ENCODE measurements around the gene NSMCE4A. TPM values are rescaled to one million over a fixed set of nuclear protein-coding genes. Genes with fewer than 3 reads are reported as not detected.
"Not testable (repeated sequence)": the region's sequence is repeated elsewhere in the genome, so short reads cannot be mapped to it uniquely, and the experiment has no call there.

The NSMCE4A gene
- total RNA-seq, 1 donor from 2014 or later, result 31.2 TPM

DNA sequence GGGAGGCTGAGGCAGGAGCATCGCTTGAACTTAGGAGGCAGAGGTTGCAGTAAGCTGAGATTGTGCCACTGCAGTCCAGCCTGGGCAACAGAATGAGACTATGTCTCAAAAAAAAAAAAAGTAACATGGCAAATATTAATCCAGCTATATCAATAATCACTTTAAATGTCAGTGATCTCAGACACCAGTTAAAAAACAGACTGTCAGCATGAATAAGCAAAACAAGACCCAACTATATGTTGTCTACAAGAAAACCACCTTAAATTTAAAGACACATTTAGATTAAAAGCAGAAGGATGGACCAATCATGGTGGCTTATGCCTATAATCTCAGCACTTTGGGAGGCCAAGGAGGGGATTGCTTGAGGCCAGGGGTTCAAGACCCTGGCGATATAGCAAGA lies 38.7 kb downstream of the NSMCE4A start:
- DNase-seq (ENCODE audit: low read depth in 2 of 2), result no peak

DNA sequence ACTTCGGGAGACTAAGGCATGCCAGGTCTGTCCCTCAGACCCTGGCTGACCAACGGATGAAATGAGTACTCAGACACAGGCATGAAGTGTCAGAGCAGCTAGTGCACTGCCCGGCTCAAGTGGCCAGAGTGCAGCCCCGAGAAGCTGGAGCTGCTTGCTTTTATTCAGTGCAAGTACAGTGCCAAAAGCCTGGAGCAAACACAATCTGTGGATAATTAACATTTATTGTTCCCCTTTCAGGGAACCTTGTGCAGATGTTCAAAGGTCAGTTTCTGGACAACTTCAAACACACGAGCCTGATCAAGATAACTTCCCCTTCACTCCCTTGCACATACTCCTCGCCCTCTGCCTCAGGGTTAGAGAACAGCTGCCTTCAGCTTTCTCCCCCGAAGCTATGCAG lies 39.3 kb downstream of the NSMCE4A start:
- DNase-seq (ENCODE audit: low read depth in 2 of 2), result no peak

DNA sequence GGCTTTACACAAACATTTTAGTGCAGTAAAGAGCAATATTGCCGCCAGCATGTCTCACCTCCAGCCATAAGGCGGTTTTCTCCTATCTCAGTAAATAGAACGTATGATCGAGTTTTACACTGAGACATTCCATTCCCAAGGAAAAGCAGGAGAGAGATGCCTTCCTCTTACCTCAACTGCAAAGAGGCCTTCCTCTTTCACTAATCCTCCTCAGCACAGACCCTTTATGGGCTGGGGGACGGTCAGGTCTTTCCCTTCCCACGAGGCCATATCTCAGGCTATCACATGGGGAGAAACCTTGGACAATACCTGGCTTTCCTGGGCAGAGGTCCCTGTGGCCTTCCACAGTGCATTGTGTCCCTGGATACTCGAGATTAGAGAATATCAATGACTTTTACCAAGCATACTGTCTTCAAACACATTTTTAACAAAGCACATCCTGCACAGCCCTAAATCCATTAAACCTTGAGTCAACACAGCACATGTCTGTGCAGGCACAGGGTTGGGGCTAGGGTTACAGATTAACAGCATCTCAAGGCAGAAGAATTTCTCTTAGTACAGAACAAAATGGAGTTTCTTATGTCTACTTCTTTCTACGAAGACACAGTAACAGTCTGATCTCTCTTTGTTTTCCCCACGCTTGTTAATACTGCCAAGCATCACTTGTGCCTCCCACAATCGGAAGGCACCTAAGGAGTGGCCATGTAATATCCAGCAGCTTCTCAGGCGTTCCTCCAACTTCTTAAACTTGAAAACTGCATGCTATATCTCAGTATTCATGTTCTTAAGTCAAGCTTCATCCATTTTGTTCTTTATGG lies 44.5 kb downstream of the NSMCE4A start:
- DNase-seq (ENCODE audit: low read depth in 2 of 2), result not testable (repeated sequence)

DNA sequence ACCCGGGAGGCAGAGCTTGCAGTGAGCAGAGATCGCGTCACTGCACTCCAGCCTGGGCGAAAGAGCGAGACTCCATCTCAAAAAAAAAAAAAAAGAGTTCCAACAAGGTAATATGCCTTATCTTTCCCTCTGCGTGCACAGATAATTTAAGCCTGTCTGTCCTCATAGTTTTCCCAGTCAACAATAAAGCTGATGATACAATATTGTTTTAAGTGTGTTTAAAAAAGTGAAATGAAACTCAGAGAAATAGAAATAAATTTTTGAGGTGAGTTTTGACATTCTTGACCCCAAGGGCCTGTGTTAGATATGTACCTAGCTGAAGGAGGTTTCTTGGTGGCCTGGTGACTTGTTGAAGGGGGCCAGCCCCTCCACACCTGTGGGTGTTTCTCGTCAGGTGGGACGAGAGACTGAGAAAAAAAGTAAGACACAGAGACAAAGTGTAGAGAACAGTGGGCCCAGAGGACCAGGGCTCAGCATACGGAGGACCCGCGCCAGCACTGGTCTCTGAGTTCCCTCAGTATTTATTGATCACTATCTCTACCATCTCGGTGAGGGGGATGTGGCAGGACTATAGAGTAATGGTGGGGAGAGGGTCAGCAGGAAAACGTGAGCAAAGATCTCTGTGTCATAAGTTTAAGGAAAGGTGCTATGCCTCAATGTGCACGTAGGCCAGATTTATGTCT lies 45.3 kb downstream of the NSMCE4A start:
- DNase-seq (ENCODE audit: low read depth in 2 of 2), result not testable (repeated sequence)

DNA sequence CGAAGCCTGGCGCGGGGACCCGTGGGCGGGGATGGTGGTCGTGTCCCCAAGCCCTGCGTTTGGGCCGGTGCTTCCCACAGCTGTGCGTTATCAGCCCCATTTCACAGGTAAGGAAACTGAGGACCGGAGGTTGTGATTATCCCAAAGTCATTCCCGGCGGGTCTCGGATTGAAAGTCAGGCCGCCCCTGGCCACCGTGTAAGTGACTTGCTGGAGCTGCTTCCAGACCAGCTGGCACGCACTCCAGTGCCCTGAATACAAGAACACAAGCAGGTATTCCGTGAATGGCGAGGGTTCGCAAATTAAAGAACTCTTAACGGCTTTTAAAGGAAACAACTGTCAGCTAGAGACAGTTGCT lies 46.5 kb downstream of the NSMCE4A start:
- DNase-seq (ENCODE audit: low read depth in 2 of 2), result peak in 1 of 2 donors; percentile 52

DNA sequence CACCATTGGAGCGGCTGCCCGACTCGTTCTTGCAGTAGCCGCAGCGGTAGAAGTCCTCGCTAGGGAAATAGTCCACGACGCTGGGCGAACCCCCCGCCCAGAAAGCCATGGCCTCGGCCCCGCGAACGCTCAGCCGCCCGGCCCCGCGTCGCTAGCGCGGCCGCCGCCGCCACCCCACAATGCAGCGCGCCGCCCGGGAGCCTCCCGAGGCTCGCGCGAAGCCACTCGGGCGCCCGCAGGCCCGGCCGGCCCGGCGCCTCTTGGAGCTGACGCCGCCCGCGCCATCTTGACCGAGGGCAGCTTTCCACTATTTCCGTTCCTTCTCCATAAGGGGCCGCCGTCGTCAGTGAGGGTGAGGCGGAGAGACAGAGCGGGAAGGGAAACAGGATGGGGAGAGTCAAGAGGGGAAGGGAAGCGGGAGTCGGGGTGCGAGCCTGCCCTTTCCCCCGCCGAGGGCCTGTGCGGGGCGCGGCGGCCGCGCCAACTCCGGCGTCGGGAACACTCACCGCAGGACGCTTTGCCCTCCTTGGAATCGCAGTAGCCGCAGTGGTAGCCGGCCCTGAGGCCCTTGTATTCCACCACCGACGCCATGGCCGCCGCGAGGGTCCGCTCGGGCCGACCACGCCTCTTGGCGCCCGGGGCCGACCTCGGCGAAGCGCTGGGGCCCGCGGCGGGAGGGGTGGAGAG lies 47.0 kb downstream of the NSMCE4A start, which contains the start of gene ATE1:
ATE1 (minus strand) TSS at position 191 of the 687 bp plus-strand sequence; CDS start at position 109, 82 bp downstream.
- DNase-seq (ENCODE audit: low read depth in 2 of 2), result peak; percentile 92 to 94

DNA sequence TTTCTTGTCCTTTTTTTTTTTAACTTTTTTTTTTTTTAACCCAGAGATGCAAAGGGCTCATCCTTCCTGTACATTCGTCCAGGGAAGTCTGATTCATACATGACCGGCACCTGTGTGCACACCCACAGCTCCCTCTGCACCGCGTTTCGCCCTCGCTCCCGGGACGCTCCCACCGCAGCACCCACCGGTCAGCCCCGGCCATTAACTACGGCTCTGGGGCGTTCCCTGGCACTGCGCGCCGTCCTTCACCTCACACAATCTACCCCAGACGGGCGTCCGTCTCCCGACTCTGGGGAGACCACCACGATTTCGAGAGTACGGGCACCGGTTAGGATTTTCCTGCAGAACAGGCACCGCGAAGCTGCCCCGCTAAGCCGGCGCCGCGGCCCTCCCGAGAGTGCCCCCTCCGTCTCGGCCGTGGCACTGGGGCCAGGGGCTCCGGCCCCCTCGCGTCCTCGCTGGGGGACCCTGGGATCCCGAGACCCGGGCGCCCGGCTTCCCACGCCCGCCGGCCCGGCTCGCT lies 47.6 kb downstream of the NSMCE4A start:
- peak; percentile 58 to 82 for DNase-seq (ENCODE audit: low read depth in 2 of 2)

DNA sequence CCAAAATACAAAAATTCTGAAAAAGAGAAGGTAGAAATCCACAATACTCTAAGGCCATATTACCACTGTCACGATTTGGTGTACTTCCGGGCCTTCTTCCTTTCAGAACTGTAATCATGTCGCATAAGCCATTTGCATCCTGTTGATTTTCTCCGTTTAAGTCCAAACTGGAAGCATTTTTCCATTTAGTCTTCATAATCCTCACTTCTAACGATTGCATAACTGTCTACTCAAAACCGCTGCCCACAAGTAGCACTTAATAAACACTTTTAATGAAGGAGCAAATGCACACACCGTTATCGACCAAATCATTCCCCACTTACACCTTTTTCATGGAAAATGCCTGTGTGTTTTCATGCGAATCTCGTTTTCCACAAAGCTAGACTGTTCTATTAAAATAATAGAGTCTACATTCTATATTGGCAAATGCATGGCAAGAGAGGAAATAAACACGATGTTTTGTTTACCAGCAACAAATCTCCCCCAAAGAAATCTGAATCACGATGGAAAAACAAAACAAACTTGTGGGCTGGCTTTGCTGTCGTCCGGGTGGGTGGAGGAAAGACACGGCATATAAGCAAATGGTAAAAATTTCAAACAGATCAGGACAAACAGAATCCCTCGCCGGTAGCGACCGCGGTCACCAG lies 48.2 kb downstream of the NSMCE4A start:
- peak; percentile 51 for DNase-seq (ENCODE audit: low read depth in 2 of 2)

DNA sequence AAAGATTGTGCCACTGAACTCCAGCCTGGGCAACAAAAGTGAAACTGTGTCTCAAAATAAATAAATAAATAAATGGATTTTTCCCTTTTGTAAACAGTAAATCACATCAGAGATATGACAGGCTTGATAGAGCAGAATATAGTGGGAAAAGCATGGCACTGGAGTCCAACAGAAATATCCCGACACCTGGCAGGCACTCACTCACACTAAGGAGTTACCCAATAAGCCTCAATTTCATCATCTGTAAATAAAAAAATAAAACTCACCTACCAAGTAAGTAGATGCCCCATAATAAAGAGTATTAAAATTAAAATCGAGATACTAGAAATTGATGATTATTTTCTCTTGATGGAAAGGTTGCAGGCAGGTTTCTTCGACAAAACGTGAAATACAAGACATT lies 48.9 kb downstream of the NSMCE4A start:
- no peak for DNase-seq (ENCODE audit: low read depth in 2 of 2)

DNA sequence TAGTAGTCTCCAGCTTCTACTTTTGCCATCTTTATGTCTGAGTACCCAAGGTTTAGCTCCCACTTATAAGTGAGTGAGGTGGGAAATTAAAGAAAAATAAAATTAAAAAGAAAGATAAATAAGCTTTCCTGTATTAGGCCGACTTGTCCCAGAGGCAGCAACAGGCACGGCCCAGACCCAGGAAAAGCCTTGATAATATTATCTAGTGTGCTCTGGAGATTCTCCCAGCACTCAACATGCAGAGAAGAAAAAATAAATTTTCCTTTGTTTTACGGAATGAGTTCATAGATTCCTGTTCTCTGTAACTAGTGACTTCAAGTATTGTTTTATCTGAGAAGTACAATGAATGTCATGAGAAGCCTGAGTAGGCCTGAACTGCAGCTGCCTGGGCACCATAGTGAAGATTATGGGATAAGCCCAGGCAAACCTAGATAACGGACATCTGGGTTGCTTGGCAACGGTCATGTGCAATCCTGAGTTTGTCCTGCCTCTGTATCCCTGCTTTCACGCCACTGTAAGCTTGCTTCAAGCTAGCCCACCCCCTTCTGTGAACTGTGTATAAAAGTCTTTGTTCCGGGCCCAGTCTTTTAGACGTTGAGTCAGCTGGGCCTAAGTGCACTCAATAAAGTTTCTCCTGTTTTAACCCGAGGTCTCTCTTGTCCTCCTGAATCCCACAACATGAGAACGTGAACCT lies 53.6 kb downstream of the NSMCE4A start:
- no peak for DNase-seq (ENCODE audit: low read depth in 2 of 2)

DNA sequence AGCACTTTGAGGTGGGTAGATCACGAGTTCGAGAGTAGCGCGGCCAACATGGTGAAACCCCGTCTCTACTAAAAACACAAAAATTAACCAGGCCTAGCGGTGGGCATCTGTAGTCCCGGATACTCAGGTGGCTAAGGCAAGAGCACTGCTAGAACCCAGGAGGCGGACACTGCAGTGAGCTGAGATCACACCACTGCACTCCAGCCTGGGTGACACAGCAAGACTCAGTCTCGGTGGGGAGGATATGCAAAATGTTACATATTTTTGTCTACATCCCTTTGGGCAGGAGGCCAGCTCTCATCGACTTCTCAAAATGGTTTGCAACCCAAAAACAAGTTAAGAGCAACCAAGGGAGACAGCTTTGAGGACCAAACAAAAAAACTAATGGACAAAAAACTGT lies 55.4 kb downstream of the NSMCE4A start:
- no peak for DNase-seq (ENCODE audit: low read depth in 2 of 2)

DNA sequence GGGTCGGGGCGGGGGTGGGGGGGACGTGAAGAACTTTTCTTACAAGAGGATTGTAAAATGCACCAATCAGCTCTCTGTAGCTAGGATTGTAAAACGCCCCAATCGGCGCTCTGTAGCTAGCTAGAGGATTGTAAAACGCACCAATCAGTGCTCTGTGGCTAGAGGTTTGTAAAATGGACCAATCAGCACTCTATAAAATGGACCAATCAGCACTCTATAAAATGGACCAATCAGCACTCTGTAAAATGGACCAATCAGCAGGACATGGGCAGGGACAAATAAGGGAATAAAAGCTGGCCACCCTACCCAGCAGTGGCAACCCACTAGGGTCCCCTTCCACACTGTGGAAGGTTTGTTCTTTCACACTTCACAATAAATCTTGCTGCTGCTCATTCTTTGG lies 56.2 kb downstream of the NSMCE4A start:
- DNase-seq (ENCODE audit: low read depth in 2 of 2), result not testable (repeated sequence)

DNA sequence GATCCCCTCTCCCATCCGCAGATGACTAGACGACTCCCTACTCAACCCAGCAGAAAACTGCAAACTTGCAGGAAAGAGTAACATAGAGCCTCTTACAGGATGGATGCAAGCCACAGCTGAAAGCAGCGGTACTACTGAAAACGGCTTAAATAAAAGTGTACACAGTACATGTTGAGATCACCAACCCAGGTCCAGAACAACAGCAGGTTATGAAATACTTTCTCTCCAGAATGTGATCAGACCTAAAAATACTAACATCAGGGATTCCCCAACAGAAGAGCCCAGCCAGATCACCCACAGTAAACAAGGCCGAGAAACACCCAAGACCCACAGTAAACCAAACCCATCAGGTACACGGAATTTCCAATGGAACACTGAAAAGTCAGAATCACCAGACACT lies 60.4 kb downstream of the NSMCE4A start:
- no peak for DNase-seq (ENCODE audit: low read depth in 2 of 2)

DNA sequence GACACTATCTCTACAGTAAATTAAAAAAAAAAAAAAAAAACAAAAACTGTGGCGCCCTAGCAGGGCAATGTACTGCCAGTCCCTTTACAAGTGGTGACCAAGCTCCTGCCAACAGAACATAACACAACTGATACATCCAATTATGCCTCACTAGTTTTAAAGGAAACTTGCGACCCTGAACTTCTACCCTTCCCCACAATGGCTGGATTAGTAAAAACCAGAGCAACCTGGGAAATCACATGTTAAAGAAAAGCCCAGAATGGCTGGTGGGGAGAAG lies 63.7 kb downstream of the NSMCE4A start:
- DNase-seq (ENCODE audit: low read depth in 2 of 2), result no peak

DNA sequence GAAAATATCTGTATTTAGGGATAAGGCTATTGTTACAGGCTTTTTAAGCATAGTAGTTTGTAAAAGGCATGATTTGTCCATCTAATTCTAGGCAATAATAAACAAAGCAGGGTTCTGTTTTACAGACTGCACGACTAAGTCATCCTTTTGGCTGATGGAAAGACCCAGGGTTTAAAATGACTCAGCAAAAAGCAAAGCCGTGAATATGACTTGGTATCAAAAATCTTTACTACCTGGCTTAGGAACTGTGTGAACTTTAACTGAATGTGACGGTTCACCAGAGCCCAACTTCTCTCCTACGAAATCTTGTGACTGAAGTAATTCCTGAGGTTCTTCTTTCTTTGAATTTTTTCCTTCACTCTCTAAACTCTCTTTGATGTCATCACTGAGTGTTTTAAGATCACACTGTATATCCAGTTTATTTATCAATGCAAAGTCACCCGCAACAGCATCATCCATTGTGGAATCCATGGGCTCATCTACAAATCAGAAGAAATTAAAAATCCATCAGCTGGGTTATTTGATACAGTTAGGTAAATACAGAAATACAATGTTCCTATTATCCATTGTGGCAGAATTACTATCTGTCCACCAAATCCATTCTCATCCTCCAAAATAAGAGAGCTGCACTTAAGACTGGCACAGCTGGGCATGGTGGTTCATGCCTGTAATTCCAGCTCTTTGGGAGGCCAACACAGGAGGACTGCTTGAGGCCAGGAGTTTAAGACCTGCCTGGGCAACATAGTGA lies 64.2 kb downstream of the NSMCE4A start:
- DNase-seq (ENCODE audit: low read depth in 2 of 2), result peak; percentile 18 to 39

Other genes with a start within 250 kb of the NSMCE4A start
- 21.6 and 31.7 TPM in 2 replicates for gene ATE1, start 47.2 kb downstream of the NSMCE4A start, total RNA-seq
- gene TACC2, start 13.9 kb upstream of the NSMCE4A start, total RNA-seq, result 0.60 and 3.7 TPM in 2 replicates